Head of caudate nucleus (tissue), 42 donors: Measurements from ENCODE around the gene ZNF442.
"Not testable (repeated sequence)": the region's sequence is repeated elsewhere in the genome, so short reads cannot be mapped to it uniquely, and the experiment has no call there.

Experiments used
- DNase-seq, 42 donors: peaks; one replicate each; pipeline versions ENCODE4 v3.0.0 to v3.0.0-alpha.2; 2020 to 2021; ENCODE audit warnings: mixed read lengths in 7 of 42
- intact Hi-C: fragments of 100-400 bp; cut with DNase I; formaldehyde crosslinking; loops from one replicate; pipeline ENCODE4 v1.15.0; 2022

Gene ZNF442

GRCh38 chr19:12365236-12366162 is at the start of gene ZNF442:
Gene ZNF442, minus strand, starts transcription at chr19:12365683. Its CDS starts 2,052 bp downstream, at chr19:12363631.
- DNase-seq = peak; percentile 87 to 99 (median 97)
- intact Hi-C loops = loop anchor here (10.0 kb wide), 1 partner anchor 71 kb away; the partner anchor contains the start of gene ZNF44

- intact Hi-C loops = no loop called here
- no peak for DNase-seq
Observed at GRCh38 chr19:12411893-12412292, 46.4 kb upstream of the ZNF442 start.

- DNase-seq = peak; percentile 95 to 100 (median 99)
- intact Hi-C loops = no loop called here
Observed at GRCh38 chr19:12400633-12401502, 35.4 kb upstream of the ZNF442 start, which contains the start of gene ZNF799. Gene ZNF799, minus strand, starts transcription at chr19:12401271. Its CDS starts 201 bp downstream, at chr19:12401070.

GRCh38 chr19:12399901-12400632 is 34.6 kb upstream of the ZNF442 start:
- intact Hi-C loops = not testable (repeated sequence)
- peak in 33 of 42 donors; percentile 1 to 49 (median 19) for DNase-seq

GRCh38 chr19:12391148-12391547 is 25.7 kb upstream of the ZNF442 start:
- intact Hi-C loops, DNase-seq: not testable (repeated sequence)

- not testable (repeated sequence) for DNase-seq
Observed at GRCh38 chr19:12386365-12386764, 20.9 kb upstream of the ZNF442 start.

GRCh38 chr19:12380444-12380737 is 14.9 kb upstream of the ZNF442 start:
- intact Hi-C loops = no loop called here
- DNase-seq = no peak

More at GRCh38 chr19:12386365-12386764, 20.9 kb upstream of the ZNF442 start:
- intact Hi-C loops = not testable (repeated sequence)

- intact Hi-C loops = no loop called here
Observed at GRCh38 chr19:12379732-12380443, 14.4 kb upstream of the ZNF442 start.

GRCh38 chr19:12374026-12374425 is 8.5 kb upstream of the ZNF442 start:
- intact Hi-C loops = no loop called here
- DNase-seq = no peak

More at GRCh38 chr19:12379732-12380443, 14.4 kb upstream of the ZNF442 start:
- DNase-seq = no peak

GRCh38 chr19:12364391-12365235 is 870 bp downstream of the ZNF442 start:
- peak in 32 of 42 donors; percentile 3 to 47 (median 18) for DNase-seq
- intact Hi-C loops = loop anchor here (10.0 kb wide), 1 partner anchor 70 kb away; the partner anchor contains the start of gene ZNF44

GRCh38 chr19:12362236-12362635 is 3.2 kb downstream of the ZNF442 start:
- intact Hi-C loops = loop anchor here (10.0 kb wide), 1 partner anchor 67 kb away; the partner anchor contains the start of gene ZNF44
- DNase-seq = not testable (repeated sequence)

GRCh38 chr19:12353375-12353774 is 12.1 kb downstream of the ZNF442 start:
- DNase-seq = no peak
- intact Hi-C loops = no loop called here

GRCh38 chr19:12350890-12351197 is 14.6 kb downstream of the ZNF442 start:
- intact Hi-C loops = no loop called here
- no peak for DNase-seq

- intact Hi-C loops = no loop called here
- DNase-seq = no peak
Observed at GRCh38 chr19:12350185-12350889, 15.1 kb downstream of the ZNF442 start.

GRCh38 chr19:12346896-12347295 is 18.6 kb downstream of the ZNF442 start:
- intact Hi-C loops = no loop called here

GRCh38 chr19:12345197-12345596 is 20.3 kb downstream of the ZNF442 start:
- intact Hi-C loops = no loop called here
- no peak for DNase-seq

More at GRCh38 chr19:12346896-12347295, 18.6 kb downstream of the ZNF442 start:
- DNase-seq = no peak
